Measurements from ENCODE around the gene MTCH2.
"Not testable (repeated sequence)": the region's sequence is repeated elsewhere in the genome, so short reads cannot be mapped to it uniquely, and the experiment has no call there.

The MTCH2 gene

DNA sequence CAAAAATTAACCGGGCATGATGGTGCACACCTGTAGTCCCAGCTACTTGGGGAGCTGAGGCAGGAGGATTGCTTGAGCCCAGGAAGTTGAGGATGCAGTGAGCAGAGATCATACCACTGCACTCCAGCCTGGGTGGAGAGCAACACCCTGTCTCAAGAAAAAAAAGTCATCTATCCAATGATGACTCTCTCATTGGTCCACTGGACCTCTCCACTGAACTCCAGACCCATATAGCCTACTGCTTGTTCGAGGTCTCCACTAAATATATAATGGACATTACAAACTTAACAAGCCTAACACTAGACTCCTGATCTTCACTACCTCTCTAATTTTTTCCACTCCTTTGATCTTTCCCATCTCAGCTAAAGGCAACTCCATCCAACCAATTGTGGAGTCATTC lies 33.5 kb upstream of the MTCH2 start:
- ChIA-PET CTCF (no interaction called here), POLR2A (interaction anchor here (0.6 kb wide), 1 partner anchor 20 kb away, joined by 3 read pairs; no protein-coding TSS in a partner anchor)
- DNase-seq (ENCODE audit: extremely low spot score), result no peak
- TF ChIP-seq, protein P1, sequence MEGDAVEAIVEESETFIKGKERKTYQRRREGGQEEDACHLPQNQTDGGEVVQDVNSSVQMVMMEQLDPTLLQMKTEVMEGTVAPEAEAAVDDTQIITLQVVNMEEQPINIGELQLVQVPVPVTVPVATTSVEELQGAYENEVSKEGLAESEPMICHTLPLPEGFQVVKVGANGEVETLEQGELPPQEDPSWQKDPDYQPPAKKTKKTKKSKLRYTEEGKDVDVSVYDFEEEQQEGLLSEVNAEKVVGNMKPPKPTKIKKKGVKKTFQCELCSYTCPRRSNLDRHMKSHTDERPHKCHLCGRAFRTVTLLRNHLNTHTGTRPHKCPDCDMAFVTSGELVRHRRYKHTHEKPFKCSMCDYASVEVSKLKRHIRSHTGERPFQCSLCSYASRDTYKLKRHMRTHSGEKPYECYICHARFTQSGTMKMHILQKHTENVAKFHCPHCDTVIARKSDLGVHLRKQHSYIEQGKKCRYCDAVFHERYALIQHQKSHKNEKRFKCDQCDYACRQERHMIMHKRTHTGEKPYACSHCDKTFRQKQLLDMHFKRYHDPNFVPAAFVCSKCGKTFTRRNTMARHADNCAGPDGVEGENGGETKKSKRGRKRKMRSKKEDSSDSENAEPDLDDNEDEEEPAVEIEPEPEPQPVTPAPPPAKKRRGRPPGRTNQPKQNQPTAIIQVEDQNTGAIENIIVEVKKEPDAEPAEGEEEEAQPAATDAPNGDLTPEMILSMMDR (IDR thresholded peaks at IDR 0.05; ENCODE audit: control extremely low read depth, extremely low read depth, low read depth, missing control alignments), result no peak

DNA sequence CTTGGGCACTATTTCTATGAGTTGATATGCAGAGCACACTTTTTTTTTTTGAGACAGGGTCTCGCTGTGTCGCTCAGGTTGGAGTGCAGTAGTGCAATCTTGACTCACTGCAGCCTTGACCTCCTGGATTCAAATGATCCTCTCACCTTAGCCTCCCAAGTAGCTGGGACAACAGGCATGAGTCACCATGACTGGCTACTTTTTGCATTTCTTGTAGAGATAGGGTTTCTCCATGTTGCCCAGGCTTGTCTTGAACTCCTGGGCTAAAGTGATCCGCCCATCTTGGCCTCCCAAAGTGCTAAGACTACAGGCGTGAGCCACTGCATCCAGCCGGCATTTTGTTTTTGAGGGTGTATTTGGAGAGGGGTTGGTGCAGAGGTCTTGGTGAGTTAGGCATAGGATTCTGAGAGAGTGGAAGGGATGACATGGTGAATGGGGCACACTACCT lies 29.9 kb upstream of the MTCH2 start:
- no peak for DNase-seq (ENCODE audit: extremely low spot score)
- POLR2A ChIA-PET, result no interaction called here
- TF ChIP-seq, protein P1 (IDR thresholded peaks at IDR 0.05; ENCODE audit: control extremely low read depth, extremely low read depth, low read depth, missing control alignments), result no peak
- CTCF ChIA-PET, result interaction anchor here (1.6 kb wide), 1 partner anchor 8 kb away, joined by 4 read pairs; no protein-coding TSS in a partner anchor

DNA sequence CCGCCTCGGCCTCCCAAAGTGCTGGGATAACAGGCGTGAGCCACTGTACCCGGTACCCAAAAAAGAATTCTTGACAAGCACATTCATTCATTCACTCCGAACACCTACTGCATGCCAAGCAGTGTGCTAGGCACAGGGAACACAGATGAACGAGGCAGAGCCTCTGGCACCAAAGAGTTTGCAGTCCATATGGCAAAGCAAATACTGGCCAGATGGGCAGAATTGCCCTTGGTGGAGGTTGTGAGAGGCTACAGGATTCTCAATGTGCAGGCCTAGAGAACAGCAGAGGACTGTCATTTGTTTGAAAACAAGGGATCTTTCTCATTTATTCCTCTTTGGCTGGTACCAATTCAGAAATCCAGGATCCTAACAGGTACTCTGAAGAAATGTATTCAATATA lies 27.5 kb upstream of the MTCH2 start:
- DNase-seq (ENCODE audit: extremely low spot score), result no peak
- ChIA-PET CTCF (no interaction called here), POLR2A (no interaction called here)
- TF ChIP-seq, protein P1 (IDR thresholded peaks at IDR 0.05; ENCODE audit: control extremely low read depth, extremely low read depth, low read depth, missing control alignments), result no peak

DNA sequence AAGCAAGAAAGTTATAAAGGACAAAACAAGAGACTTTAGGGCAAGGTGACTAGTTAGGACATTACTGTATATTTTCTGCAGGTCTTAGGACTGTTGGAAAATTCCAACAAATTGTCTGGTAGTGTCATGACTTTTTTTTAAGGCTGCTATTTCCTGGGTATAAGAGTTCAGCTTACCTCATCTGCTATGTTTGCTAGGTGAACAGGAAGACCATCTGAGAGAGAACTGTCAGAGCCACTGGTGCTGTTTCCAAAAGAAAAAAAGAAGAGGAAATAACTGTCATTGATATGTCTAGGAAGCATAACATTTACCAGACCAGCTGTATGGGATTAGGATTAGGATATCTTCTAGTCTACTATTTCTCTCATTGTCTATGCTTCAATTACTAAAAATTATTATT lies 26.3 kb upstream of the MTCH2 start:
- DNase-seq (ENCODE audit: extremely low spot score), result no peak
- ChIA-PET POLR2A (no interaction called here), CTCF (no interaction called here)
- TF ChIP-seq, protein P1 (IDR thresholded peaks at IDR 0.05; ENCODE audit: control extremely low read depth, extremely low read depth, low read depth, missing control alignments), result no peak

DNA sequence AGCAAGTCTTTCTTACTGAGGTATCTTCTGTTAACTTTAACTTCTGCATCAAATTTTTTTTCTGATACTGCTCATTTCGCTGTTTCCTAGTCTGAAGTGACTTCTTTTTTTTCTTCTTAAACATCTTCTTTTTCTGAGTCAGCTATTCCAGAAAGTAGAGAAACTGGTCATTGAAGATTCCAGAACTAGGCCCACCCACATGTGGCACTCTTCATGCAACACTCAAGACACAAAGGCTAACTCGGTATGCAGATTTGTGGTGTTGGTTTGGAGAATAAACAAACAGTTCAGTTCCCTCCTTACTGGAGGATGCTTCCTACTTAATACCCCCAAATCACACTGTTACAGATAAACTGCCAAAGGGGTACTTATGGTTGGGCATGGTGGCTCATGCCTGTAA lies 25.2 kb upstream of the MTCH2 start:
- no peak for DNase-seq (ENCODE audit: extremely low spot score)
- POLR2A ChIA-PET, result no interaction called here
- CTCF ChIA-PET, result no interaction called here
- TF ChIP-seq, protein P1 (IDR thresholded peaks at IDR 0.05; ENCODE audit: control extremely low read depth, extremely low read depth, low read depth, missing control alignments), result no peak

DNA sequence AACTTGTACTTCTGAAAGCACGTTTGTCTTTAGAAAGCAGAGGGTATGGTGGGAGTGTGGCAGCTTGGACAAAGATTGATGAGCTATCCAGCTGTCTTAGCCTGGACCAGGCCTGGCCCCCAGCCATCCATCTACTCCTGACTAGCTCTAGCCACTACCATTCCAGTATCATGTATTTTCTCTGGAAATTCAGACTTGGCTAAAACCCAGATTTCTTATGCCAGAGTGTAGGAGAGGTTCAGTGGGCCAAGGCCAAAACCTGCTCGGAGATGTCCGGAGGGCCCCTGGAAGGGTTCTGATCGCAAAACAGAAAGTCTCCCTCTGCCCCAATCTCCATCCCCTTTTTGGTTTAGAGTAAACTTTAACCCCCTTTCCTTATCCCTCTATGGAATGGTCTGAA lies 24.8 kb upstream of the MTCH2 start:
- DNase-seq (ENCODE audit: extremely low spot score), result no peak
- ChIA-PET POLR2A (no interaction called here), CTCF (no interaction called here)
- TF ChIP-seq, protein P1 (IDR thresholded peaks at IDR 0.05; ENCODE audit: control extremely low read depth, extremely low read depth, low read depth, missing control alignments), result no peak

DNA sequence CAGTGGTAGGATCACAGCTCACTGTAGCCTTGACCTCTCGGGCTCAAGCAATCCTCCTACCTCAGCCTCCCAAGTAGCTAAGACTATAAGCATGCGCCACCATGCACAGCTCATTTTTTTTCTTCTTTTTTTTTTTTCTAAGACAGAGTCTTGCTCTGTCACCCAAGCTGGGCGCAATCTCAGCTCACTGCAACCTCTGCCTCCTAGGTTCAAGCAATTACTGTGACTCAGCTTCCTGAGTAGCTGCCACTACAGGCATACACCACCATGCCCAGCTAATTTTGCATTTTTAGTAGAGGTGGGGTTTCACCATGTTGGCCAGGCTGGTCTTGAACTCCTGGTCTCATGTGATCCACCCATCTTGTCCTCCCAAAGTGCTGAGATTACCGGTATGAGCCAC lies 22.6 kb upstream of the MTCH2 start:
- ChIA-PET POLR2A (interaction anchor here (0.6 kb wide), 1 partner anchor 448 kb away, joined by 4 read pairs; no protein-coding TSS in a partner anchor), CTCF (interaction anchor here (0.8 to 1.8 kb wide), 4 partner anchors 10 to 156 kb away, joined by 3 to 7 read pairs (median 4); no protein-coding TSS in a partner anchor)
- DNase-seq (ENCODE audit: extremely low spot score), result not testable (repeated sequence)
